Heart left ventricle (tissue), 16 donors: ENCODE measurements around the gene ZNF319. TPM values are rescaled to one million over a fixed set of nuclear protein-coding genes. Genes with fewer than 3 reads are reported as not detected.

Experiments used
- ATAC-seq, 4 donors: fragments of 200-7000 bp; cut with Tn5 transposase; one replicate each; pipeline ENCODE4 v1.9.1; 2020 to 2022; ENCODE audit warnings: moderate library complexity in 4 of 4, mild to moderate bottlenecking in 3 of 4, moderate number of reproducible peaks in 1 of 4
- DNase-seq, 5 donors: peaks; one replicate each; pipeline ENCODE4 v3.0.0-alpha.2; 2020
- H3K27ac ChIP-seq, 12 donors: fragments of 200-600 bp; sonication (generic) in 4 of 12; one replicate each; pipeline versions ENCODE4 v1.5.0 to v1.8.0; 2016 to 2022; ENCODE audit warnings: mild to moderate bottlenecking in 2 of 12
- H3K27me3 ChIP-seq, 9 donors: fragments of 200-600 bp; sonication (generic) in 2 of 9; one replicate each; pipeline versions ENCODE4 v1.5.1 to v1.8.0; 2016 to 2022; ENCODE audit warnings: mild to moderate bottlenecking in 3 of 9
- H3K36me3 ChIP-seq, 9 donors: fragments of 200-600 bp; sonication (generic) in 2 of 9; one replicate each; pipeline versions ENCODE4 v1.5.0 to v1.8.0; 2018 to 2022; ENCODE audit warnings: mild to moderate bottlenecking in 2 of 9
- H3K4me1 ChIP-seq, 12 donors: fragments of 200-600 bp; sonication (generic) in 4 of 12; one replicate each; pipeline versions ENCODE4 v1.5.0 to v1.8.0; 2016 to 2022; ENCODE audit warnings: mild to moderate bottlenecking in 3 of 12
- H3K4me3 ChIP-seq, 12 donors: fragments of 200-600 bp; sonication (generic) in 4 of 12; one replicate each; pipeline versions ENCODE4 v1.5.0 to v1.8.0; 2017 to 2022; ENCODE audit warnings: mild to moderate bottlenecking in 9 of 12, moderate library complexity in 4 of 12
- H3K9me3 ChIP-seq, 12 donors: fragments of 200-600 bp; sonication (generic) in 4 of 12; one replicate each; pipeline versions ENCODE4 v1.5.0 to v1.8.0; 2016 to 2022; ENCODE audit warnings: mild to moderate bottlenecking in 1 of 12
- CTCF ChIP-seq, 12 donors: fragments of 200-600 bp; sonication (generic) in 4 of 12; IDR thresholded peaks; one replicate each; pipeline versions ENCODE4 v1.5.0 to v1.8.0; 2018 to 2022; ENCODE audit warnings: antibody characterized with exemption in 12 of 12, mild to moderate bottlenecking in 5 of 12
- POLR2A ChIP-seq, 2 donors: fragments of 450-650 bp; IDR thresholded peaks; one replicate each; pipeline ENCODE4 v1.6.1; 2017; ENCODE audit warnings: antibody characterized with exemption in 2 of 2, mild to moderate bottlenecking in 2 of 2, moderate library complexity in 2 of 2
- WGBS, 4 donors: extraction: QIAGEN DNeasy Blood & Tissue Kit in 2 of 4; methylation state at CpG; one replicate each; pipeline versions ENCODE4 v1.1.5 to v1.1.7; 2013 to 2018; 5-methylcytosine and 5-hydroxymethylcytosine counted together
- intact Hi-C, 10 donors: fragments of 100-400 bp; cut with DNase I; formaldehyde crosslinking; loops; one replicate each; pipeline versions ENCODE4 v1.11.1 to v1.14.2; 2022
- polyA plus RNA-seq, 2 donors: library from polyadenylated mRNA; stranded (reverse); fragments of 200-250 nt; gene quantifications; one replicate each; pipeline ENCODE4 v1.2.3, GENCODE V29; 2013
- total RNA-seq, 9 donors: library from RNA; depleted of rRNA in 2 of 9; stranded (reverse); fragments of >200 nt in 2 of 9; fragmentation: NEBNext Ultra II Directional in 3 of 9; extraction: Animal tissue kit (Norgen Biotek cat#: 25700) in 3 of 9; gene quantifications; one replicate each; pipeline versions ENCODE4 v1.1.0 to v1.2.4, GENCODE V29; 2016 to 2023
- donor health status: ischemic (EF 13 %, LVEDD 7.1; RV severe dilation, severe dysfunction).
- donor health status: healthy with polysubstance abuse.
- donor health status: DM: no; HTN: yes; CAD: no.
- donor health status: DM: no; HTN: no; CAD: no.
- donor health status: ischemic (EF 25% LVEDD 6.9; RV normal size, moderate dysfunction).
- donor health status: ischemic (EF 25% LVEDD 5.7; RV mildly dilated, moderate dysfunction).
- donor health status: healthy.
- donor health status: DM: yes; HTN: yes; CAD: no.
- donor health status: ischemic (EF 35%, LVEDD 5.7; RV mildly dilated, moderate dysfunction).
- donor health status: nonischemic (EF 11% LVEDD 7.7; RV severe dilation, severe dysfunction).
- donor health status: DM: yes; HTN: yes; CAD: no.
- donor health status: PGD.
- donor health status: ischemic (EF 29% LVEDD 5.4; RV normal size, mild dysfunction).
- donor health status: nonischemic (EF 23%, LVEDD 6.1; RV moderate dilation, normal function).

ZNF319 gene
- total and polyA plus RNA-seq, 11 donors = 5.6 to 10.5 (median 8.6) TPM

GRCh38 chr16:57962046-57962445, 38.4 kb downstream of the ZNF319 start:
- intact Hi-C loops = no loop called here
- no peak overlapping the region for H3K27ac ChIP-seq
- H3K4me3 ChIP-seq = no peak overlapping the region
- TF ChIP-seq CTCF (IDR thresholded peaks at IDR 0.05) (no peak), POLR2A (IDR thresholded peaks at IDR 0.05) (no peak)
- WGBS, 4 donors = 50 to 64% (median 58%) methylated on average over 5 of the region's 5 CpGs
- DNase-seq (no peak), ATAC-seq (no peak)
- H3K36me3 ChIP-seq = no peaks in the 10 kb centered on the region
- no peaks in the 10 kb centered on the region for H3K4me1 ChIP-seq
- H3K27me3 ChIP-seq = no peaks in the 10 kb centered on the region
- H3K9me3 ChIP-seq = no peaks in the 10 kb centered on the region

GRCh38 chr16:57961538-57961937, 38.9 kb downstream of the ZNF319 start:
- intact Hi-C loops = no loop called here
- TF ChIP-seq POLR2A (IDR thresholded peaks at IDR 0.05) (no peak), CTCF (IDR thresholded peaks at IDR 0.05) (no peak)

GRCh38 chr16:57960826-57961472, 39.5 kb downstream of the ZNF319 start:
- Histone ChIP-seq H3K4me3 (no peak overlapping the region), H3K27ac (no peak overlapping the region), H3K36me3 (no peaks in the 10 kb centered on the region), H3K9me3 (no peaks in the 10 kb centered on the region), H3K4me1 (no peaks in the 10 kb centered on the region), H3K27me3 (no peaks in the 10 kb centered on the region)
- intact Hi-C loops = no loop called here
- ATAC-seq (no peak), DNase-seq (no peak)
- WGBS, 4 donors = 84 to 88% (median 87%) methylated on average over 6 to 7 of the region's 7 CpGs
- TF ChIP-seq CTCF (IDR thresholded peaks at IDR 0.05) (no peak), POLR2A (IDR thresholded peaks at IDR 0.05) (no peak)

More at GRCh38 chr16:57961538-57961937, 38.9 kb downstream of the ZNF319 start:
- Histone ChIP-seq H3K4me1 (no peaks in the 10 kb centered on the region), H3K4me3 (no peak overlapping the region), H3K36me3 (no peaks in the 10 kb centered on the region), H3K27ac (no peak overlapping the region), H3K9me3 (no peaks in the 10 kb centered on the region), H3K27me3 (no peaks in the 10 kb centered on the region)
- DNase-seq (no peak), ATAC-seq (no peak)
- 41 to 66% (median 48%) methylated on average over 2 of the region's 2 CpGs for WGBS, 4 donors

GRCh38 chr16:57960310-57960709, 40.2 kb downstream of the ZNF319 start:
- TF ChIP-seq CTCF (IDR thresholded peaks at IDR 0.05) (no peak), POLR2A (IDR thresholded peaks at IDR 0.05) (no peak)
- 69 to 90% (median 77%) methylated on average over 8 to 10 of the region's 10 CpGs for WGBS, 4 donors
- H3K4me3 ChIP-seq = no peak overlapping the region
- no peak overlapping the region for H3K27ac ChIP-seq
- DNase-seq (no peak), ATAC-seq (no peak)
- H3K36me3 ChIP-seq = no peaks in the 10 kb centered on the region
- intact Hi-C loops = no loop called here
- H3K27me3 ChIP-seq = no peaks in the 10 kb centered on the region
- H3K9me3 ChIP-seq = no peaks in the 10 kb centered on the region
- no peaks in the 10 kb centered on the region for H3K4me1 ChIP-seq
